ES-I3 (cell line): ENCODE results near the gene PC.

ENCODE experiments used
- H3K36me3 ChIP-seq: 2 replicates; pipeline ENCODE4 v1.6.1; 2013; ENCODE audit warnings: mild to moderate bottlenecking, low read length, control low read depth, moderate library complexity; ENCODE audit not compliant: insufficient read depth
- H3K4me1 ChIP-seq: 2 replicates; pipeline ENCODE4 v1.6.1; 2013; ENCODE audit warnings: mild to moderate bottlenecking, control low read depth, low read length; ENCODE audit not compliant: insufficient read depth
- H3K9ac ChIP-seq: 2 replicates; pipeline ENCODE4 v1.6.1; 2013; ENCODE audit warnings: low read depth, mild to moderate bottlenecking, low read length, moderate library complexity
- H3K9me3 ChIP-seq: 2 replicates; pipeline ENCODE4 v1.6.1; 2013; ENCODE audit warnings: mild to moderate bottlenecking, low read length, moderate library complexity; ENCODE audit not compliant: control insufficient read depth, insufficient read depth

PC gene

GRCh38 chr11:66870616-66871520 lies 87.3 kb downstream of the PC start:
- Histone ChIP-seq H3K4me1 (peaks cover 6% of the 10 kb centered on the region; the same call in 1 of the 2 replicates), H3K9me3 (no peaks in the 10 kb centered on the region), H3K36me3 (no peaks in the 10 kb centered on the region), H3K9ac (no peak overlapping the region)

- Histone ChIP-seq H3K9me3 (no peaks in the 10 kb centered on the region), H3K9ac (no peak overlapping the region), H3K4me1 (peaks cover 6% of the 10 kb centered on the region; the same call in 1 of the 2 replicates), H3K36me3 (no peaks in the 10 kb centered on the region)
These were observed 88.1 kb downstream of the PC start for GRCh38 chr11:66870131-66870530.

DNA sequence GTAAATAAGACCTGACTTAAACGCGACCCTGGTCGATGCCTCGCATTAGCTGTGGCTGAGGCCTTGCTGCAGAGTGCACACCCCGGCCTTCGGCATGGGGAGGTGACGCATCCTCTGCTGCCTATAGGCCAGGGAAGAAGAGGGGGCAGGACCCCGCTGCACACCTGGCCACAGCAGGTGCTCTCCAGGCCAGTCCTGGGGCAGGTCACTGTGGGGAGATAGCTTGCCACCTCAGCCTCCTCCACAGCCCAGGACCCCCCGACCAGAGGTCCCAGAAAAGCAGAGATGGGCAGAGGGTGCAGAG lies 88.7 kb downstream of the PC start:
- no peaks in the 10 kb centered on the region for H3K9me3 ChIP-seq
- peaks cover 6% of the 10 kb centered on the region; the same call in 1 of the 2 replicates for H3K4me1 ChIP-seq
- no peak overlapping the region for H3K9ac ChIP-seq
- H3K36me3 ChIP-seq, result no peaks in the 10 kb centered on the region

DNA sequence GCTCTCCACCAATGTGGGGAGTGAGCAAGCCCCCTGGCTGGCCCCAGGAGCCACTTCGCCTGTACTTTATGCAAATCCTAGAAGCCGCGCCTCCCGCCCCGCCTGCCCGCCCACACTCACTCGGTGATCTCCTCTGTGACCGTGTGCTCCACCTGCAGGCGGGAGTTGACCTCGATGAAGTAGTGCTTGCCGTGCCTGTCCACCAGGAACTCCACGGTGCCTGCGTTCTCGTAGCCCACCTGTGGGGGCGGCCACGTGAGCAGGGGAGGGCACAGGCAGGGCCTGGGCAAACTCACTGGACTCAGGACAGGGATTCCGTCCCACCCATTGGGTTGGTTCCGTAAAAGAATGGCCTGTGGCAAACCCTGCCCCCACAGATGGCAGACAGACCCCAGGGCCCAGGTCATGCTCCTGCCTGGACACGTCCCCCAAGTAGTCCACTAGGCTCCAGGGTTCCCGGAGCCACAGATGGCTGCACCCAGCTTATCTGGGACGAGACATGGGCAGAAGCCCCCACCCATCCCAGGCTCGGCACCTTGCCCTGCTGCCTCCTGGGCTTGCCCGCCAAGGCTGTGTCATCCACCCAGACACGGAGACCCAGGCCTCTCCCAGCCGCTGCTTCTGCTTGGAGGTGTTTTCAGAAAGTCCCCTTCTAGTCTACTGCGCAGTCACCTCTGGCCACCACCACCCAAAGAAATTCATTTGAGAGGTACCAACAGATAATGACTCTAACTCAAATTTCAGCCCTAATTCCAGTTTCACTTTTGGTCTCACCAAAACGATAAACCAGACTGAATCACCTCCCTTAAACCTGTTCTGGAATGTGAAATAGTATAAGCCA lies 89.2 kb downstream of the PC start:
- H3K9ac ChIP-seq, result no peak overlapping the region; the same call in 1 of the 2 replicates
- peaks cover 6% of the 10 kb centered on the region; the same call in 1 of the 2 replicates for H3K4me1 ChIP-seq
- no peaks in the 10 kb centered on the region for H3K36me3 ChIP-seq
- no peaks in the 10 kb centered on the region for H3K9me3 ChIP-seq

GRCh38 chr11:66868082-66868725 lies 90.0 kb downstream of the PC start:
- Histone ChIP-seq H3K9ac (no peak overlapping the region), H3K9me3 (no peaks in the 10 kb centered on the region), H3K36me3 (no peaks in the 10 kb centered on the region), H3K4me1 (peaks cover 6% of the 10 kb centered on the region; the same call in 1 of the 2 replicates)

GRCh38 chr11:66867425-66868040 lies 90.7 kb downstream of the PC start:
- Histone ChIP-seq H3K9ac (no peak overlapping the region), H3K4me1 (peaks cover 6% of the 10 kb centered on the region; the same call in 1 of the 2 replicates), H3K36me3 (no peaks in the 10 kb centered on the region), H3K9me3 (no peaks in the 10 kb centered on the region)

DNA sequence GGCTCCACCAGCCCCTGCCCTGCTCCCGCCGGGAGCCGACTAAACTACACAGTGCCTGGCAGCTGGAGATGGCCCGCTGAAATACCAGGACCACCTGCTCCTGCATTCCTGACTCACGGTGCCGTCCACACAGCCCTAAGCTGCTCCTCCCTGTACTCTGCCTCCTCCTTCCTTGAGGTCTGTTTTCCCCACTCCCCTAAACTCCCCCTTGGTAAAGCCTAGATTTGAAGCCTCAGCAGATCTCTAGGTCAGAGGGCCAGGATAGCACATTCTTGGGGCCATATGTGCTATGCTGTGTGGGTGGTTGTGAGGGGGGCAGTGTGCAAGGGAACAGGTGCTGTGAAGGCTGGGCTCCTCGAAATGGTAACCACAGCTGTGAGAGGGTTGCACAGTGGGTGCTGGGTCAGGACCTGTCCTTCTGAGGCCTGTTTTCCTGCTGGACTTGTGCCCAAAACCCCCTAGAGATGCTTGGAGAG lies 91.6 kb downstream of the PC start:
- H3K36me3 ChIP-seq, result no peaks in the 10 kb centered on the region
- peaks cover 6% of the 10 kb centered on the region; the same call in 1 of the 2 replicates for H3K4me1 ChIP-seq
- H3K9ac ChIP-seq, result no peak overlapping the region
- H3K9me3 ChIP-seq, result no peaks in the 10 kb centered on the region

DNA sequence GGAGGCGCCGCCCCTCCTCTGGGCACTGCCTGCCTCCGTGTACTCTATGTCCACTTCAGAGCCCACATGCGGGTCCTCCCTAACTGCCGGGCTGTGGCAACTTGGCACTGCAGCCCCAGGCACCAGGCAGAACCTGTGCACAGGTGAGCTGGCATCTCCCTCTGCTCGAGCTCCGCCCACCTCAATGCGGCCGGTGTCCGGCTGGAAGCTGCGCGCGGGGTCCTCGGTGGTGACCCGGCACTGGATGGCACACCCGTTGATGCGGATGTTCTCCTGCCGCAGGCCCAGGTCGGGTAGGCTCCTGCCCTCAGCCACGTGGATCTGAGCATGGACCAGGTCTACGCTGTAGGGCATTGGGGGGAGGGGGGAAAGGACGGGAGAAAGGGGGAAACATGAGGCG lies 92.2 kb downstream of the PC start:
- Histone ChIP-seq H3K9me3 (no peaks in the 10 kb centered on the region), H3K9ac (no peak overlapping the region), H3K4me1 (peaks cover 6% of the 10 kb centered on the region; the same call in 1 of the 2 replicates), H3K36me3 (no peaks in the 10 kb centered on the region)

DNA sequence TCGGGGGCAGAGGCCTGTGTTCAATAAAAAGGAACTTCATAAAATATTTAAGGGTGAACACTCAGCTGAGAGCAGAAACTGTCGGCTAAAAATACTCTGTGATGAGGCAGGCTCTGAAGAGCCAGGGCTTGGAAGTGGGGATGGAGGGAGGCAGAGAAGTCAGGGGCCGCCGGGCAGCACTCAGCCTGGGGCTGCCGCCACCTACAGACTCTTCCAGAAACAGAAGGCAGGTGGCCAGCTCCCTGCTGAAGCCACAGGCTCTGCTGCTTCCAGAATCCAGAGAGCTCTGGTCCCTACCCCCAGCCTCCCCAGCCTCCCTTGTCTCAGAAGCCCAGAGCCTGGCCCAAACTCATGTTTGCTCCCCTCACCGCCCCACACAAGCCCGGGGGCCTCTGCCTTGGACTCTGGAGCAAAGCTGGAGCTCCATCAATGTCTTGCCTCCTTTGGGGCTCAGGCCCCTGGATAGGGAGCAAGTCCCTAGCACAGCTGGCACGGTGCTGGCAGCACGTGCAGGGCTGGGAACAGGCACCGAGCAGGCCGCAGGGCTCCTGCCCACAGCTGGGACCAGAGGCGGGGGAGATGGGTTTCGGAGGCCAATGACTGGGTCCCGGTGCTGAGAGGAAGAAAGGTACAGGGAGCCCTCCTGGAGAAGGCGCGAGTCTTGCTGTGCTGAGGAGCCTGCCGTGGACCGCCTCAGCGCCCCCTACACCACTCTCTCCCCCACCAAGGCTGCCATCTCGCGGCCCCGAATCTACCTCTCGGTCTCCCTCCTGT lies 93.1 kb downstream of the PC start:
- no peaks in the 10 kb centered on the region for H3K9me3 ChIP-seq
- H3K9ac ChIP-seq, result no peak overlapping the region
- H3K4me1 ChIP-seq, result peaks cover 6% of the 10 kb centered on the region; the same call in 1 of the 2 replicates
- H3K36me3 ChIP-seq, result no peaks in the 10 kb centered on the region

GRCh38 chr11:66864172-66864901 lies 93.8 kb downstream of the PC start:
- Histone ChIP-seq H3K4me1 (peaks cover 6% of the 10 kb centered on the region; the same call in 1 of the 2 replicates), H3K9me3 (no peaks in the 10 kb centered on the region), H3K36me3 (no peaks in the 10 kb centered on the region), H3K9ac (no peak overlapping the region)

GRCh38 chr11:66863428-66864125 lies 94.6 kb downstream of the PC start:
- H3K4me1 ChIP-seq, result no peaks in the 10 kb centered on the region
- H3K36me3 ChIP-seq, result no peaks in the 10 kb centered on the region
- H3K9me3 ChIP-seq, result no peaks in the 10 kb centered on the region
- no peak overlapping the region for H3K9ac ChIP-seq

DNA sequence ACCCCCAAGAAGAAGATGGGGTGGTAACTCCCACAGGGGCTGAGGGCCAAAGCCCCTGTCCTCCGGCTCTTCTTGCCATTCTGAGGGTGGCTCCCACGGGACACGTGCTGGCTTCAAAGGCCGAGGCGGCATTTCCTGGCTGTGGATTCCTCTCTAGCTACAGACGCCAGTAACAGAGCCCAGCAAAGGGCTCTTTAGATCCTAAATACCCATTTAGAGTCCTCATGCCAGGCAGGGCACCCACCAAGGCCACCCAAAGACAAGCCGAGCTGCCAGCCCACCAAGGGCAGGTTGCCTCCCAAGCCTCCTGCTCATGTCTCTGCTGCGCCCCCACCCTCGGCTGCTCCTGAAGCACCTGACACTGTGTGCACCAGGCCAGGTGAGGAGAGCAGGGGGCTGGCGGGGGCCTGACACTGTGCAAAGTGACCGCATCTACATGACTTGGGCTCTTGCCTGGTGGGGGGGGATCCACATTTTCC lies 95.6 kb downstream of the PC start:
- H3K9ac ChIP-seq, result no peak overlapping the region
- no peaks in the 10 kb centered on the region for H3K36me3 ChIP-seq
- H3K9me3 ChIP-seq, result no peaks in the 10 kb centered on the region
- no peaks in the 10 kb centered on the region; the same call in 1 of the 2 replicates for H3K4me1 ChIP-seq
